Stomach (tissue), 4 donors: Measurements from ENCODE around the gene MSMP.

Experiments
- POLR2AphosphoS5 ChIP-seq, 3 donors: sonication (generic); formaldehyde crosslinking; IDR thresholded peaks; one replicate each; pipeline ENCODE4 v1.6.1; 2016; ENCODE audit warnings: antibody characterized with exemption in 3 of 3
- TF ChIP-seq, protein P1 (sequence below), 7 experiments: fragments of 450-650 bp in 4 of 7; fragments of 200-600 bp in 3 of 7; sonication (generic) in 3 of 7; IDR thresholded peaks; one replicate each; pipeline ENCODE4 v1.5.1; 2016 to 2019; ENCODE audit warnings: antibody characterized with exemption in 7 of 7, control low read depth in 2 of 7, mild to moderate bottlenecking in 1 of 7

DNA sequence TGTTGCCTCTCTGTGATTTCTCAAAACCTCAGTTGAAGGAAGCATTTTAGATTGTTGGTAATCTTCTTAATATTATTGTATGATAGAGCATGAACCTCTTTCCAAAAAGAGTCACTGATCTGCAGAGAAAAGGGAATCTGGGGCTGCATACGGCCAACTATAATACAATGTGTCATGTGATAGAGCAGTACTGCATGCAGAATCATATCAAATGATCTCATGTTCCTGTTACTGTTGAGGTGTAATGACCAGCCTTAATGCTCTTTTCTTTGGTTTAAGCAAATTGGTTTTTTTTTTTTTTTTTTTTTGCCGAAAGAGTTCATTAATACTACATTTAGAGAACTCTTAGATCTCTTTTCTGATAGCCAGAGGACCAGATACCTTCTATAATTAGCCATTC is 12.9 kb upstream of the MSMP start:
- TF ChIP-seq, protein P1, sequence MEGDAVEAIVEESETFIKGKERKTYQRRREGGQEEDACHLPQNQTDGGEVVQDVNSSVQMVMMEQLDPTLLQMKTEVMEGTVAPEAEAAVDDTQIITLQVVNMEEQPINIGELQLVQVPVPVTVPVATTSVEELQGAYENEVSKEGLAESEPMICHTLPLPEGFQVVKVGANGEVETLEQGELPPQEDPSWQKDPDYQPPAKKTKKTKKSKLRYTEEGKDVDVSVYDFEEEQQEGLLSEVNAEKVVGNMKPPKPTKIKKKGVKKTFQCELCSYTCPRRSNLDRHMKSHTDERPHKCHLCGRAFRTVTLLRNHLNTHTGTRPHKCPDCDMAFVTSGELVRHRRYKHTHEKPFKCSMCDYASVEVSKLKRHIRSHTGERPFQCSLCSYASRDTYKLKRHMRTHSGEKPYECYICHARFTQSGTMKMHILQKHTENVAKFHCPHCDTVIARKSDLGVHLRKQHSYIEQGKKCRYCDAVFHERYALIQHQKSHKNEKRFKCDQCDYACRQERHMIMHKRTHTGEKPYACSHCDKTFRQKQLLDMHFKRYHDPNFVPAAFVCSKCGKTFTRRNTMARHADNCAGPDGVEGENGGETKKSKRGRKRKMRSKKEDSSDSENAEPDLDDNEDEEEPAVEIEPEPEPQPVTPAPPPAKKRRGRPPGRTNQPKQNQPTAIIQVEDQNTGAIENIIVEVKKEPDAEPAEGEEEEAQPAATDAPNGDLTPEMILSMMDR (IDR thresholded peaks at IDR 0.05), result no peak
- TF ChIP-seq POLR2AphosphoS5 (IDR thresholded peaks at IDR 0.05), result no peak
